A549 (cell line): ENCODE data around the gene ACR. TPM values are rescaled to one million over a fixed set of nuclear protein-coding genes. Genes with fewer than 3 reads are reported as not detected.

ENCODE experiments used
- ATAC-seq, 2 experiments: fragments of 200-7000 bp in 1 of 2; fragments of >200 bp in 1 of 2; cut with Nextera tagmentation in 1 of 2; cut with Tn5 transposase in 1 of 2; 3 replicates each; pipeline versions ENCODE4 v1.8.0 to v1.9.1; 2018 to 2020; ENCODE audit warnings: mild to moderate bottlenecking in 1 of 2, moderate library complexity in 1 of 2
- CTCF ChIA-PET: fragments of 300-600 bp; sonication (Branson Sonifier 250); formaldehyde crosslinking; extraction: SDS; loops from one replicate; lab custom pipeline; 2021; ENCODE audit warnings: antibody characterized with exemption, inconsistent platforms; lab: Yijun Ruan, JAX
- POLR2A ChIA-PET: fragments of 350-600 bp; formaldehyde crosslinking; extraction: SDS; loops from one replicate; lab custom pipeline; 2021; ENCODE audit warnings: antibody characterized with exemption, inconsistent platforms; lab: Yijun Ruan, JAX
- DNase-seq, 2 experiments: peaks; one replicate each; pipeline versions ENCODE4 v3.0.0 to v3.0.0-alpha.2; 2011 to 2016; ENCODE audit warnings: low read depth in 1 of 2, low spot score in 1 of 2
- FAIRE-seq: peaks from 2 replicates; lab custom pipeline; 2011; peaks lifted over from hg19 to GRCh38; lab: Jason Lieb, UNC
- H3K27ac ChIP-seq, 2 experiments: fragments of >200 bp; sonication (Bioruptor Twin); formaldehyde crosslinking; 3 replicates each; pipeline ENCODE4 v1.5.1; 2016 to 2017
- H3K4me1 ChIP-seq: fragments of >200 bp; sonication (Bioruptor Twin); formaldehyde crosslinking; 3 replicates; pipeline ENCODE4 v1.6.1; 2016
- H3K4me2 ChIP-seq: fragments of >200 bp; sonication (Bioruptor Twin); formaldehyde crosslinking; 3 replicates; pipeline ENCODE4 v1.6.1; 2016
- H3K4me3 ChIP-seq: fragments of >200 bp; sonication (Bioruptor Twin); formaldehyde crosslinking; 3 replicates; pipeline ENCODE4 v1.5.1; 2016
- H3K9me3 ChIP-seq: fragments of >200 bp; sonication (Bioruptor Twin); formaldehyde crosslinking; 3 replicates; pipeline ENCODE4 v1.6.1; 2016
- ELK1 ChIP-seq: fragments of 150-350 bp; IDR thresholded peaks from 2 replicates; pipeline ENCODE4 v1.6.1; 2014; ENCODE audit warnings: low read depth, mild to moderate bottlenecking, low read length
- EP300 ChIP-seq, 2 experiments: fragments of >200 bp; sonication (Bioruptor Twin); formaldehyde crosslinking; IDR thresholded peaks; 2 replicates in 1 of 2; 3 replicates in 1 of 2; pipeline ENCODE4 v1.6.1; 2016 to 2017
- ESRRA ChIP-seq: fragments of 150-350 bp; IDR thresholded peaks from 2 replicates; pipeline ENCODE4 v1.6.1; 2014; ENCODE audit warnings: mild to moderate bottlenecking, low read length, borderline replicate concordance
- FOSL2 ChIP-seq, 2 experiments: fragments of 450-650 bp in 1 of 2; fragments of >200 bp in 1 of 2; sonication (Bioruptor Twin) in 1 of 2; formaldehyde crosslinking; IDR thresholded peaks; 2 replicates each; pipeline versions ENCODE4 v1.5.0 to v1.6.1; 2016 to 2020; ENCODE audit warnings: mild to moderate bottlenecking in 1 of 2, moderate library complexity in 1 of 2
- GATA3 ChIP-seq: IDR thresholded peaks from 2 replicates; pipeline ENCODE4 v1.6.1; 2012; ENCODE audit warnings: borderline replicate concordance
- HDAC2 ChIP-seq: fragments of 200-600 bp; sonication (generic); IDR thresholded peaks from 2 replicates; pipeline ENCODE4 v1.6.1; 2016
- HOXA7 ChIP-seq: fragments of 250-450 bp; sonication (Bioruptor Pico); IDR thresholded peaks from 2 replicates; pipeline ENCODE4 v1.5.0; 2020; ENCODE audit warnings: mild to moderate bottlenecking, moderate library complexity
- HOXB5 ChIP-seq: fragments of 250-450 bp; sonication (Bioruptor Pico); IDR thresholded peaks from 2 replicates; pipeline ENCODE4 v1.5.0; 2020; ENCODE audit warnings: mild to moderate bottlenecking, moderate library complexity
- MAFK ChIP-seq: fragments of 450-650 bp; IDR thresholded peaks from 2 replicates; pipeline ENCODE4 v1.6.1; 2014; ENCODE audit not compliant: partially characterized antibody
- MAX ChIP-seq: IDR thresholded peaks from 2 replicates; pipeline ENCODE4 v1.6.1; 2012
- MAZ ChIP-seq: fragments of 150-350 bp; IDR thresholded peaks from 2 replicates; pipeline ENCODE4 v1.6.1; 2014; ENCODE audit warnings: antibody characterized with exemption, low read depth, low read length, borderline replicate concordance
- NFE2L2 ChIP-seq: fragments of 150-350 bp; conservative IDR thresholded peaks from 2 replicates; pipeline ENCODE4 v1.6.1; 2014; ENCODE audit warnings: low read length
- NR3C1 ChIP-seq: fragments of >200 bp; sonication (Bioruptor Twin); formaldehyde crosslinking; IDR thresholded peaks from 3 replicates; pipeline ENCODE4 v1.6.1; 2017
- POLR2AphosphoS2 ChIP-seq: conservative IDR thresholded peaks from 2 replicates; pipeline ENCODE4 v1.6.1; 2012; ENCODE audit warnings: low read length, improper control_type of control experiment, inconsistent platforms
- RAD21 ChIP-seq, 2 experiments: fragments of >200 bp in 1 of 2; sonication (Bioruptor Twin) in 1 of 2; formaldehyde crosslinking in 1 of 2; IDR thresholded peaks in 1 of 2; conservative IDR thresholded peaks in 1 of 2; 2 replicates in 1 of 2; 3 replicates in 1 of 2; pipeline ENCODE4 v1.6.1; 2012 to 2018; ENCODE audit warnings: inconsistent platforms in 1 of 2
- RARB ChIP-seq: fragments of 250-450 bp; sonication (Bioruptor Pico); IDR thresholded peaks from 2 replicates; pipeline ENCODE4 v1.8.0; 2021; ENCODE audit warnings: mild to moderate bottlenecking, moderate library complexity
- RFX5 ChIP-seq: fragments of 450-650 bp; IDR thresholded peaks from 2 replicates; pipeline ENCODE4 v1.7.1; 2014; ENCODE audit warnings: antibody characterized with exemption, mild to moderate bottlenecking, moderate library complexity
- RNF2 ChIP-seq: fragments of 200-600 bp; sonication (generic); IDR thresholded peaks from 2 replicates; pipeline ENCODE4 v1.6.1; 2016; ENCODE audit warnings: low read depth, mild to moderate bottlenecking, antibody characterized with exemption, moderate library complexity, borderline replicate concordance
- SMC3 ChIP-seq: fragments of >200 bp; sonication (Bioruptor Twin); formaldehyde crosslinking; IDR thresholded peaks from 3 replicates; pipeline ENCODE4 v1.6.1; 2018; ENCODE audit warnings: inconsistent platforms
- TFCP2L1 ChIP-seq: fragments of 250-450 bp; sonication (Bioruptor Pico); IDR thresholded peaks from 2 replicates; pipeline ENCODE4 v1.5.0; 2021; ENCODE audit warnings: mild to moderate bottlenecking
- TP53 ChIP-seq: fragments of 250-450 bp; sonication (Bioruptor Pico); IDR thresholded peaks from 2 replicates; pipeline ENCODE4 v1.5.0; 2021; ENCODE audit warnings: mild to moderate bottlenecking, moderate library complexity
- ZFP36 ChIP-seq: fragments of 450-650 bp; IDR thresholded peaks from 2 replicates; pipeline ENCODE4 v1.6.1; 2014; ENCODE audit warnings: borderline replicate concordance; ENCODE audit not compliant: partially characterized antibody
- WGBS: methylation state at CpG from one replicate; pipeline ENCODE4 v1.1.6; 2017; ENCODE audit errors: missing lambda C conversion rate; 5-methylcytosine and 5-hydroxymethylcytosine counted together
- polyA plus RNA-seq, 4 experiments: library from polyadenylated mRNA; depleted of rRNA in 3 of 4; stranded (reverse); fragments of >200 nt; fragmentation: RNase III in 1 of 4; extraction: RNeasy Plus Mini Kit Qiagen cat#74134 plus additional on column Dnase treatment in 1 of 4; gene quantifications; 2 replicates in 3 of 4; 3 replicates in 1 of 4; pipeline ENCODE4 v1.2.3, GENCODE V29; 2011 to 2017
- TF ChIP-seq, protein P1 (sequence below): fragments of 250-450 bp; sonication (Bioruptor Pico); IDR thresholded peaks from 2 replicates; pipeline ENCODE4 v1.5.0; 2021; ENCODE audit warnings: mild to moderate bottlenecking, moderate library complexity, borderline replicate concordance
- TF ChIP-seq, protein P2 (sequence below): fragments of 250-450 bp; sonication (Bioruptor Pico); IDR thresholded peaks from 2 replicates; pipeline ENCODE4 v1.5.0; 2020; ENCODE audit warnings: low read depth, mild to moderate bottlenecking, moderate library complexity
- TF ChIP-seq, protein P3 (sequence below): IDR thresholded peaks from 2 replicates; pipeline ENCODE4 v1.6.1; 2012; ENCODE audit warnings: low read depth, borderline replicate concordance
- TF ChIP-seq, protein P4 (sequence below): fragments of 200-600 bp; sonication (generic); IDR thresholded peaks from 2 replicates; pipeline ENCODE4 v1.6.1; 2016; ENCODE audit warnings: antibody characterized with exemption, mild to moderate bottlenecking, moderate library complexity

The ACR gene
- polyA plus RNA-seq, 2 of the 4 experiments (the other 2 are of a cell fraction): not detected

DNA sequence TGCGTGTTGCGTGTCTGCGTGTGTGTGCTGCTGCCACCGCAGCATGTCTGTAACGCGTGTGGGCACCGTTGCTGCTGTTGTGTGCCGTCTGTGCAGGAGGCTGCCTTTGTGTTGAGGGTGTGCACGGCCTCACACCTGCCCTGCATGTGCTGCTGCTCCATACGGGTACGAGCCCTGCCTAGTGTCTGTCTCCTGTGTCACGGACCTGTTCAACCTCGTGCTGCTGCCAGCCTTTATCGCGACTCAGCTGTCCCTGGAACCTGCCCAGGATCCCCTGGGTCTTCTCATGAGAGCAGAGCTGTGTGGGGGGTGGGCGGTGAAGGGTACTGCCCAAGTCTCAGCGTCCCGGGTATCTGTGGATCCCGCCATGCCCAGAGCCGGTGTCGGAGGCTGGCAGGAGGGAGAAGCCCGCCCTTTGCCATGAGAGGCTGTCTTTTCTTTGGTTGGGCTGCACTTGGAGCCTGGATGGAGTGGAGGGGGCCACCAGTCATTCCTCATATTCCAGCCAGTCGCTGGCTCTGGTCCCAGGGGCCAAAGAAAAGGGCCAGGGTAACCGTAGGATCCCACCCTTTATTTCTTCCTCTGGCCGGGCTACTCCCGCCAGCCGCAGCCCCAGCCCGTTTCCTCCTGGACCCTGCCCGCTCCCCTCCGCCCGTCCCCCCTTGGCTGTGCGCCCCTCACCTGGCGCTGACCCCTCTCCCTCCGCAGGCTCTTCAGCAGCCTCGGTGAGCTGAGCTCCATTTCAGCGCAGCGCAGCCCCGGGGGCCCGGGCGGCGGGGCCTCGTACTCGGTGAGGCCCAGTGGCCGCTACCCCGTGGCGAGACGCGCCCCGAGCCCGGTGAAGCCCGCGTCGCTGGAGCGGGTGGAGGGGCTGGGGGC, 7.8 kb upstream of the ACR start:
- no peaks in the 10 kb centered on the region for H3K4me1 ChIP-seq
- DNase-seq: no peak
- TF ChIP-seq NFE2L2 (no peak), MAFK (no peak), ELK1 (no peak), RAD21 (conservative IDR thresholded peaks at IDR 0.05 in 1 of 2, IDR thresholded peaks at IDR 0.05 in 1 of 2) (no peak), RFX5 (no peak), ZFP36 (no peak), POLR2AphosphoS2 (no peak), RNF2 (no peak), EP300 (IDR thresholded peaks at IDR 0.05) (no peak), NR3C1 (no peak), MAZ (no peak), HDAC2 (no peak), TP53 (CRISPR knock-in tag) (no peak), SMC3 (no peak), RARB (CRISPR knock-in tag) (no peak), HOXB5 (no peak), GATA3 (no peak), FOSL2 (IDR thresholded peaks at IDR 0.05) (no peak), FOSL2 (CRISPR knock-in tag; IDR thresholded peaks at IDR 0.05) (no peak)
- TF ChIP-seq, protein P1, sequence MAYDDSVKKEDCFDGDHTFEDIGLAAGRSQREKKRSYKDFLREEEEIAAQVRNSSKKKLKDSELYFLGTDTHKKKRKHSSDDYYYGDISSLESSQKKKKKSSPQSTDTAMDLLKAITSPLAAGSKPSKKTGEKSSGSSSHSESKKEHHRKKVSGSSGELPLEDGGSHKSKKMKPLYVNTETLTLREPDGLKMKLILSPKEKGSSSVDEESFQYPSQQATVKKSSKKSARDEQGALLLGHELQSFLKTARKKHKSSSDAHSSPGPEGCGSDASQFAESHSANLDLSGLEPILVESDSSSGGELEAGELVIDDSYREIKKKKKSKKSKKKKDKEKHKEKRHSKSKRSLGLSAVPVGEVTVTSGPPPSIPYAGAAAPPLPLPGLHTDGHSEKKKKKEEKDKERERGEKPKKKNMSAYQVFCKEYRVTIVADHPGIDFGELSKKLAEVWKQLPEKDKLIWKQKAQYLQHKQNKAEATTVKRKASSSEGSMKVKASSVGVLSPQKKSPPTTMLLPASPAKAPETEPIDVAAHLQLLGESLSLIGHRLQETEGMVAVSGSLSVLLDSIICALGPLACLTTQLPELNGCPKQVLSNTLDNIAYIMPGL (CRISPR knock-in tag): no peak
- TF ChIP-seq, protein P2, sequence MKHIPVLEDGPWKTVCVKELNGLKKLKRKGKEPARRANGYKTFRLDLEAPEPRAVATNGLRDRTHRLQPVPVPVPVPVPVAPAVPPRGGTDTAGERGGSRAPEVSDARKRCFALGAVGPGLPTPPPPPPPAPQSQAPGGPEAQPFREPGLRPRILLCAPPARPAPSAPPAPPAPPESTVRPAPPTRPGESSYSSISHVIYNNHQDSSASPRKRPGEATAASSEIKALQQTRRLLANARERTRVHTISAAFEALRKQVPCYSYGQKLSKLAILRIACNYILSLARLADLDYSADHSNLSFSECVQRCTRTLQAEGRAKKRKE: no peak
- TF ChIP-seq, all 56 proteins: peak for 0
- ChIA-PET POLR2A (no interaction called here), CTCF (no interaction called here)
- Histone ChIP-seq H3K9me3 (no peaks in the 10 kb centered on the region), H3K4me2 (no peak overlapping the region), H3K27ac (no peak overlapping the region), H3K4me3 (no peak overlapping the region)
- 90% methylated on average over 17 of the region's 54 CpGs for WGBS
- FAIRE-seq (no peak), ATAC-seq (no peak)

DNA sequence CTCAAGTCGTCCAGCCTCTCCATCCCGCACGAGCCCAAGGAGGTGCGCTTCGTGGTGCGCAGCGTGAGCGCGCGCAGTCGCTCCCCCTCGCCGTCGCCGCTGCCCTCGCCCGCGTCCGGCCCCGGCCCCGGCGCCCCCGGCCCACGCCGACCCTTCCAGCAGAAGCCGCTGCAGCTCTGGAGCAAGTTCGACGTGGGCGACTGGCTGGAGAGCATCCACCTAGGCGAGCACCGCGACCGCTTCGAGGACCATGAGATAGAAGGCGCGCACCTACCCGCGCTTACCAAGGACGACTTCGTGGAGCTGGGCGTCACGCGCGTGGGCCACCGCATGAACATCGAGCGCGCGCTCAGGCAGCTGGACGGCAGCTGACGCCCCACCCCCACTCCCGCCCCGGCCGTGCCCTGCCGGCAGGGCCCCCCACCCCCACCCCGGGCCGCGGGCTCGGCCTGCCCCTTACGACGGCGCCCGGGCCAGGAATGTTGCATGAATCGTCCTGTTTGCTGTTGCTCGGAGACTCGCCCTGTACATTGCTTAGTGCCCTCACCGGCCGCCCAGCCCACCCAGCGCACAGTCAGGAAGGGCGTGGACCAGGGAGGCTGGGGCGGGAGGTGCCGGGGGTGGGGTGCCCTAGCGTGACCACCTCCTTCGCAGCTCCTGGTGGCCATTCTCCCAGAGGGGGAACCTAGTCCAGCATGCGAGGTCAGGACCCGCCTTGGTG, 6.9 kb upstream of the ACR start:
- Histone ChIP-seq H3K4me3 (no peak overlapping the region), H3K4me1 (no peaks in the 10 kb centered on the region), H3K27ac (no peak overlapping the region), H3K9me3 (no peaks in the 10 kb centered on the region), H3K4me2 (no peak overlapping the region)
- ATAC-seq: no peak
- ChIA-PET POLR2A (no interaction called here), CTCF (interaction anchor here (0.6 to 1.8 kb wide), 12 partner anchors 8 to 337 kb away, joined by 3 to 10 read pairs (median 4); no protein-coding TSS in a partner anchor)
- 95% methylated on average over 31 of the region's 76 CpGs for WGBS
- no peak for DNase-seq
- FAIRE-seq: no peak
- TF ChIP-seq ESRRA (no peak), TP53 (CRISPR knock-in tag) (no peak), TFCP2L1 (CRISPR knock-in tag) (no peak), EP300 (IDR thresholded peaks at IDR 0.05) (no peak), RARB (CRISPR knock-in tag) (no peak), MAX (no peak), HOXA7 (CRISPR knock-in tag) (no peak), SMC3 (no peak)
- TF ChIP-seq, protein P3, sequence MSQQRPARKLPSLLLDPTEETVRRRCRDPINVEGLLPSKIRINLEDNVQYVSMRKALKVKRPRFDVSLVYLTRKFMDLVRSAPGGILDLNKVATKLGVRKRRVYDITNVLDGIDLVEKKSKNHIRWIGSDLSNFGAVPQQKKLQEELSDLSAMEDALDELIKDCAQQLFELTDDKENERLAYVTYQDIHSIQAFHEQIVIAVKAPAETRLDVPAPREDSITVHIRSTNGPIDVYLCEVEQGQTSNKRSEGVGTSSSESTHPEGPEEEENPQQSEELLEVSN: no peak
- TF ChIP-seq, protein P4, sequence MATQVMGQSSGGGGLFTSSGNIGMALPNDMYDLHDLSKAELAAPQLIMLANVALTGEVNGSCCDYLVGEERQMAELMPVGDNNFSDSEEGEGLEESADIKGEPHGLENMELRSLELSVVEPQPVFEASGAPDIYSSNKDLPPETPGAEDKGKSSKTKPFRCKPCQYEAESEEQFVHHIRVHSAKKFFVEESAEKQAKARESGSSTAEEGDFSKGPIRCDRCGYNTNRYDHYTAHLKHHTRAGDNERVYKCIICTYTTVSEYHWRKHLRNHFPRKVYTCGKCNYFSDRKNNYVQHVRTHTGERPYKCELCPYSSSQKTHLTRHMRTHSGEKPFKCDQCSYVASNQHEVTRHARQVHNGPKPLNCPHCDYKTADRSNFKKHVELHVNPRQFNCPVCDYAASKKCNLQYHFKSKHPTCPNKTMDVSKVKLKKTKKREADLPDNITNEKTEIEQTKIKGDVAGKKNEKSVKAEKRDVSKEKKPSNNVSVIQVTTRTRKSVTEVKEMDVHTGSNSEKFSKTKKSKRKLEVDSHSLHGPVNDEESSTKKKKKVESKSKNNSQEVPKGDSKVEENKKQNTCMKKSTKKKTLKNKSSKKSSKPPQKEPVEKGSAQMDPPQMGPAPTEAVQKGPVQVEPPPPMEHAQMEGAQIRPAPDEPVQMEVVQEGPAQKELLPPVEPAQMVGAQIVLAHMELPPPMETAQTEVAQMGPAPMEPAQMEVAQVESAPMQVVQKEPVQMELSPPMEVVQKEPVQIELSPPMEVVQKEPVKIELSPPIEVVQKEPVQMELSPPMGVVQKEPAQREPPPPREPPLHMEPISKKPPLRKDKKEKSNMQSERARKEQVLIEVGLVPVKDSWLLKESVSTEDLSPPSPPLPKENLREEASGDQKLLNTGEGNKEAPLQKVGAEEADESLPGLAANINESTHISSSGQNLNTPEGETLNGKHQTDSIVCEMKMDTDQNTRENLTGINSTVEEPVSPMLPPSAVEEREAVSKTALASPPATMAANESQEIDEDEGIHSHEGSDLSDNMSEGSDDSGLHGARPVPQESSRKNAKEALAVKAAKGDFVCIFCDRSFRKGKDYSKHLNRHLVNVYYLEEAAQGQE: no peak
